ENCODE measurements around the gene DHH.
A peak's percentile ranks its signal among the peaks of the same experiment; 100 is the strongest.
"Not testable (repeated sequence)": the region's sequence is repeated elsewhere in the genome, so short reads cannot be mapped to it uniquely, and the experiment has no call there.

The DHH gene

DNA sequence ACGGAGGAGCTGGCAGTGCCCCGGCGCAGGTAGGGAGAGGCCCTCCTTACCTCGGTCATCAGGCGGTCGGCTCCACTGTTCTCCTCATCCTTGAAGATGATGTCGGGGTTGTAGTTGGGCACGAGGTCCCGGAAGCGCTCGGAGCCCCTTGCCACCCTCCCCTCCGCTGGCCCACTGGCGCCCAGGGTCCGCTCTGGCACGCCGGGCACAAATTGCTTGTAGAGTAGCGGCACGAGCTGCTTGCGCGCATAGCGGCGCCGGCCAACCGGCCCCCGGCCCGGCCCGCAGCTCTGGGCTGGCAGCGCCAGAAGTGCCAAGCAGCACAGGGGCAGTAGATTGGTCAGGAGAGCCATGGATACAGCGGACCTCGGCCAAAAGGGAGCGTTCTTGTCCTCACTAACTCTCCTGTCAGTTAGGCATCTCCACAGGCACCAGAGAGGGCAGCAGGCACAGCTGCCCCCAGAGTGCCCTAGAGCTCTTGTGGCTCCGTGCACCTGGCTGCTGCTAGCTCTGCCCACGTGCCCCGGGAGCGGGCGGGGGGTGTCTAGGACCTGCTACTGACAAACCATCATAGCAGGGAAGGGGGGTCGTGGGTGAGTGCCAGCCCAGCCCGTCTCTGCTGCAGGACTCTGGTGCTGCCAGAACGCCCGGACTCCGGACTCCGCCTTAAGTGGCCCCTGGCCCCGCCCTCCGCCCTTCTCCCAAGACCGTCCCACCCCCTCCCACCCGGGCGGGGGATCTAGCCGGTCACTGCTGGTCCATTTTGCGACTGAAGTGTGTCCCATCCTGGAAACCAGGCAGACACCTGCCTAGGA is at the start of gene DHH:
DHH (minus strand) TSS at position 642 of the 815 bp plus-strand sequence; CDS start at position 353, 289 bp downstream.
- no peak for DNase-seq (ENCODE audit: low read depth)

DNA sequence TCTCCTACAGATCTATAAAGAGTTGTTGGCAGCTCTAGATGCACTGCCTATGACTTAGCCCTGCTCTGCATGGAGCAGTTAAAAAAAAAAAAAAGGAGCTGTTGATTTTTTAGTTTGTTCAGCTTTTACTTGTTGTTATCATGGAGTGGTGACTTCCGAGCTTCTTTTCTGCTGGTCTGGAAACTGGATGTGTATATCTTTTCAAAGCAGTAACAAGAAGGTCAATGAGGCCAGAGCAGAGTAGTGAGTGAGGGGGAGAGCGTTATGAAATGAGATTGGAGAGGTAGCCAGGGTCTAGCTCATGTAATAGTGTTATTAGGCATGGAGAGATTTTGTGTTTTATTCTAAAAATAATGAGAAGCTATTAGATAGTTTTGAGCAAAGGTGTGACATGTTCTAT is 49.8 kb upstream of the DHH start:
- no peak for DNase-seq (ENCODE audit: low read depth)

DNA sequence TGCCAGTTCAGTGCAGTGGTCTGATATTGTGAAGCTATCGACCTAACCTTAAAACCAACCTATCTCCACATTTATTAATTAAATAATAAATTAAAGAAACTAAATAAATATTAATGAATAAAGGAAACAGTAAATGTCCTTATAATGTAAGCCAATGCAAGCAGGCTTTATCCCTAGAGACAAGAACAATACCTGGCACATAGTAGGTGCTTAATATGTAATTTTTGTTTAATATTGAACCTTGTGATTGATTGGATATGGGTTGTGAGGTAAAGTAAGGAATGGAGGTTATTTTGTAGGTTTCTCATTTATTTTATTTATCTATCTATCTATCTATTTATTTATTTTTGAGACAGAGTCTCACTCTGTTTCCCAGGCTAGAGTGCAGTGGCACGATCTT is 44.4 kb upstream of the DHH start:
- no peak for DNase-seq (ENCODE audit: low read depth)

DNA sequence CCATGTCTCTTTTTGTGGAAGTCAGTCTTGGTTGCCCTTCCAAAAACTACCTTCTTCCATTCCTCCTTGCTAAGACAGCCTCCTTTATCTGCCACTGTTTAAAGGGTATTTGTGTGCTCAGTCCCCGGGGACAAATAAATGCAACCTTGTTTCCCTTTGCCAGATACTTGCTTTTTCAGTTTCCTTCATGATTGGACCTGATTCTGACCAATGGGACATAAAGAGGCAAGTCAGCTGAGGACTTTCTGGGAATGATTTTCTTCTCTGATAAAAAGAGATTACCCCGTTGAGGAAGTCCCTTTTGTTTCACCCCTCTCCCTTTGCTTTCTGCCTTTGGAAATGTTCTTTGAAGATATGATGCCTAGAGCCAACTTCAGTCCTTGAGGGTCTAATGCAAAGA is 44.0 kb upstream of the DHH start:
- DNase-seq (ENCODE audit: low read depth), result no peak

DNA sequence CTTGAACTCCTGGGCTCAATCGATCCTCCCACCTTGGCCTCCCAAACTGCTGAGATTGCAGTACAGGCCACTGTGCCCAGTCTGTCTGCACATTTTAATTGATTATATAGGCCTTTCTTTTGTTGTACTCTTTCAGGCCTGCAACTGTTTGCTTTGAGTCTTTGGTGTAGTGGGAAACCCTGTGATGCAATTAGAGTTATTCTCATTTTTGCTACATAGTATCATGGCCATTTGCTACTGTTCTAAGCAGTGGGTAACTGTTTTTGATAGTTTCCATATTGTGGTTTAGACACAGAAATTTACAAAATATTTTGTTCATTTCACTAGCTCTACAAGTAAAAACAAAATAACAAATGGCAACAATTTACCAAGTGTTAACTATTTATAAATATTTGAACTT is 42.9 kb upstream of the DHH start:
- DNase-seq (ENCODE audit: low read depth), result no peak

DNA sequence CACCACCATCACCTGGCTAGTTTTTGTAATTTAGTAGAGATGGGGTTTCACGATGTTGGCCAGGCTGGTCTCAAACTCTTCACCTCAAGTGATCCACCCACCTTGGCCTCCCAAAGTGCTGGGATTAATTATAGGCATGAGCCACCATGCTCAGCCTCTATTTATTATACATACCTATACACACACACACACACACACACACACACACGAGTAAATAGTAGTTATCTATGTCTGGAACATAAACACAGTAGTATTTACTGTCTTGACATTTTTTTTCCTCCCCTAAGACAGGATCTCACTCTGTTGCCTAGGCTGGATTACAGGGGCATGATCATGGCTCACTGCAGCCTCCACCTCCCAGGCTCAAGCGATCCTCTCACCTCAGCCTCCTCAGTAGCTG is 42.4 kb upstream of the DHH start:
- DNase-seq (ENCODE audit: low read depth), result not testable (repeated sequence)

DNA sequence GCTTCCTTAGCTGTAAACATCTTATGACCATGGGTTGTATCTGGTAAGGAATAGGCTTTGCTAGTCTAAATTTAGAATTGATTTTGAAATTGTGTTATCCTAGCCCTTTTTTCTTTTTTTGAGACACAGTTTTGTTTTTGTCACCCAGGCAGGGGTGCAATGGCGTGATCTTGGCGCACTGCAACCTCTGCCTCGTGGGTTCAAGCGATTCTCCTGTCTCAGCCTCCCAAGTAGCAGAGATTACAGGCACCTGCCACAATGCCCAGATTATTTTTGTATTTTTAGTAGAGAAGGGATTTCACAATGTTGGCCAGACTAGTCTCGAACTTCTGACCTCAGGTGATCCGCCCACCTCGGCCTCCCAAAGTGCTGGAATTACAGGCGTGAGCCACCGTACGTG is 39.0 kb upstream of the DHH start:
- no peak for DNase-seq (ENCODE audit: low read depth)

DNA sequence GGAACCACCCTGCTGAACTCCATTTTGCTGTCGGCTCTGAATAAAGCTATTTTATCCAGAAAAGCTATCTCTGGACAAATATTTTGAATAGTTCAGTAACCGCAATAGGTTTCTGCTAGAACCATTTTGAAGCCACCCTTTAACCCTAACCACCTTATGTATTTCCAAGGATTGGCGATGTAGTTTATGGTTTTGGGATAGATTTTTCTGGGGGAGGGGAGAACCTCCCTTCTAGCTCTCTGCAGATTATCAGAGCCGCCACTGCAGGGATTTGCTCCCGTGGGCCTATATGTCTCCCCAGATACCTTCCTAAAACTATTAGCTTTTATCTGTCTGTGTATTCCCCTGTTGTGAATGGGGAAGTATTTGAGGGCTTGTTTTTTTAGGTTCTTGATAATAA is 38.4 kb upstream of the DHH start:
- DNase-seq (ENCODE audit: low read depth), result no peak

DNA sequence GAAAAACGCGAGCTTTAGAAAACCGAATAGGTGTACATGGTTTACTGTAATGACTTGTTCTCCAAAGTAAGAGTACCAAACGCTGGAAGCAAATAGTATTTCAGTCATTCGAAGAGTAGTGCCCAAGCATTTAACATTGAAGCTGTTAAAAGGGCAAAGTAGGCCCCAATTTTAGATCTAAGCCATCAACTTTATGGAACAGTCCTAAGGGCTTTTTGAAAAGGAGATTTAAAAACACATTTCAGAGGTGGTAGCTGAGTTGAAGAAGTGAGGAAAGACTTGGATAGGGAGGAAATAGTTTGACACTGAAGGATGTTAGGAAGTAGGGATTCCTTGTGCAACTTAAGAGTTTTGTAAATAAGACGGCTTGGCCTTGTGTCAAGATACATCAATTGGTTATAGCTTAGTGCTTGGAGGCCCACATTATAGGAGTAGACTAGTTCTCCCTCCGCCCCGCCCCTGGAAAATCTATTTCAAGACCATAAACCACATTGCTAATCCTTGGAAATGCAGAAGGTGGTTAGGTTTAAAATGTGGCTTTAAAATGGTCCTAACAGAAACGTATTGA is 37.4 kb upstream of the DHH start:
- no peak for DNase-seq (ENCODE audit: low read depth)

DNA sequence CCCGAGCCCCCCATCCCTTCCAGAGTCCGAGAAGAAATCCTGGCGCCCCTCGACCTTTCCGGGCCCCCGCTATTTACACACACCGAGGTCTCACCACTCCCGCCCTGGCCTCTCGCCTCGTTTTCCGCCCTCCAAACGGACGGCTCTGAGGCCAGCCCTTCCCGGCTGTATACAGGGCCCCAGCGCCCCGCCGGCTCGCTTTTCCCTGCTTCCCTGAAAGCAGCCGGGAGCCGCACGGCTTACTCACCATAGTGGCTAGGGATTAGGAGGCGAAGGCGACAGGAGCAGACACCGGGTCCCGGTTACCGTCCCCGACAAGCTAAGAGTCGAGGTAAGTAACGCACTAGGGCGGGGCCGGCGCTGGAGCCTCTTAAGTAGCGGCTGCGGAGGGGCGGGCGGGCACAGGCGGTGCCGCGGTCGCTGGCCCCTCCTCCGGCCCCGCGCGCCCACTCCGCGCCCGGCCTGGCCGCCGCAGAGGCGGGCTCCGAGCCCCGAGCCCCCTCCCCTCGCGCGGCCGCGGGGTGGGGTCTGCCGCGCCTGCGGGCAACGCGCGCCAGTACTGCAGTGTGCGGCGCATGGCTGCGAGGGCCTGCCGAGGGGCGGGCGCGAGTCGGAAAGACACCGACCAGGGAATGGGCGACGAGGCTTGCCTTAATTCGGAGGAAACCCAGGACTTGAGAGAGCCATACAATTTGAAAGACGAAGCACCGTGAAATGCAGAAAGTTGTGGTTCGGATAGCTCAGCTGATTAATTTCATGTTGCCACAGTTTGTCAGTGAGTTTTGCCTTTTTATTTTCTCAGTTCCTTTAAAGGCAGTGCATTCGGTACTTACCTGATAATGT is 36.7 kb upstream of the DHH start, which contains the start of gene TUBA1B:
TUBA1B (minus strand) TSS at position 345 of the 843 bp plus-strand sequence; CDS start at position 250, 95 bp downstream.
- DNase-seq (ENCODE audit: low read depth), result peak; percentile 82

DNA sequence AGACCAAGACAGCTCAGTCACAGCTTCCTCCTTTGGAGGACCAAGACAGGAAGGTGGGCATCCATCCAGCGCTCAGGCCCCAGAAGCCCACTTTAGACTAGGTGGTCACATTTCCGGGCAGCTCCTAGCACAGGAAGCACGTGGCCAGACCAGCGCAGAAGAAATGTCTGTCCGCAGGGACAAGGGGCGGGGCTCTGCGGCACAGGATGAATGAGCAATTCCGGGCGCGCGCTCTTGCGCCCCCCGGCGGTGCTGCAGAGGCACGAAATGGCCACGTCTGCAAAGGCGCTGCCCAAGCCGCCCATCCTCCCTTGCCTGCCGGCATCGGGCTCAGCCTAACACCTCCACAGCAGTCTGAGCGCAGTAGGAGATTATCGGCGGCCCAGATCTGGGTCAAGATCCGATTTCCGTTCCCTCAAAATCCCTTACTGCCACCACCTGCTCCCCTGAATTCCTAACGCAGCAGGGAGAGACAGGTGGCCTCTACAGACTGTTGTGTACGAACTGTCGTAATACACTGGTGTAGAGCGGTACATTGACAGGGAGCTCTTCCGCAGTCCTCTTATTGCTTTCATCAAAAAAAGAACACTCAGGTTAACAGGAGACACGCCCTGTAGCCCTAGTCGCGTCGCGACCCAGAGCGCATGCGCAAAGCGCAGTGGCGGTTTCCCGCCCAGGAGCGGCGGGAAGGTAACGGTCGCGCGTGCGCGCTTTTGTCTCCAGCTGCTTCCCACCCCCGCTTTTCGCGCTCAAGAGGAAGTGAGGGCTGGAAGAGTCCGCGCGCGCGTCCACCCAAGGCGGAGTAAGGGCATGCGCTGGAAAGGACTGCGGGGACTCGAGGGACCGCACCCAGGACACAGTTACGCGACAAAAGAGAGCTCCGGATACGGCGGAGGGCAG is 35.8 kb upstream of the DHH start:
- peak; percentile 82 for DNase-seq (ENCODE audit: low read depth)

DNA sequence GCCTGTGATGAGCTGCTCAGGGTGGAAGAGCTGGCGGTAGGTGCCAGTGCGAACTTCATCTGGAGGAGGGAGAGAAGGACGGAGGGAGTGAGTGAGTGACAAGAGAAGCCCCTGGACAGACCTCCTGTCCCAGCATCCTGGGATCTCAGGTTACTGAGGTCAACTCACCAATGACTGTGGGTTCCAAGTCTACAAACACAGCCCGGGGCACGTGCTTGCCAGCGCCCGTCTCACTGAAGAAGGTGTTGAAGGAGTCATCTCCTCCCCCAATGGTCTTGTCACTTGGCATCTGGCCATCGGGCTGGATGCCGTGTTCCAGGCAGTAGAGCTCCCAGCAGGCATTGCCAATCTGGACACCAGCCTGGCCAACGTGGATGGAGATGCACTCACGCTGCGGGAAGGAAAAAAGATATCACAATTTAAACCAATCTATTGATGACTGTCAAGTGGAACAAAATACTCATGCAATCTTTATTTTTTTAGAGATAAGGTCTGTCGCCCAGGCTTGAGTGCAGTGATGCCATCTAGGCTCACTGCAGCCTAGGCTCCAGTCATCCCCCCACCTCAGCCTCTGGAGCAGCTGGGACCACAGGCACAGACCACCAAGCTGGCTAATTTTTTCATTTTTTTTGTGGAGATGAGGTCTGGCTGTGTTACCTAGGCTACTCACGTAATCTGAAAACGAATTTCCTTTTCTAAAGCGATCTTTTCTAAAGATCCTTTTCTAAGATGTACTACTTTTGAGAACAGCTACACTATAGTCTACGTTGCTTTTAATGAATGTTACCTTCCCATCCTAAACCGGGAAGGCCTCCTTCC is 34.9 kb upstream of the DHH start:
- no peak for DNase-seq (ENCODE audit: low read depth)

DNA sequence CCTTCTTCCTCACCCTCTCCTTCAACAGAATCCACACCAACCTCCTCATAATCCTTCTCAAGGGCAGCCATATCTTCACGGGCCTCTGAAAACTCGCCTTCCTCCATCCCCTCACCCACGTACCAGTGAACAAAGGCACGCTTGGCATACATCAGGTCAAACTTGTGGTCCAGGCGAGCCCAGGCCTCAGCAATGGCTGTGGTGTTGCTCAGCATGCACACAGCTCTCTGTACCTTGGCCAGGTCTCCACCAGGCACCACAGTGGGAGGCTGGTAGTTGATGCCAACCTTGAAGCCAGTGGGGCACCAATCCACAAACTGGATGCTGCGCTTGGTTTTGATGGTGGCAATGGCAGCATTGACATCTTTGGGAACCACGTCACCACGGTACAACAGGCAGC is 33.4 kb upstream of the DHH start:
- DNase-seq (ENCODE audit: low read depth), result not testable (repeated sequence)

DNA sequence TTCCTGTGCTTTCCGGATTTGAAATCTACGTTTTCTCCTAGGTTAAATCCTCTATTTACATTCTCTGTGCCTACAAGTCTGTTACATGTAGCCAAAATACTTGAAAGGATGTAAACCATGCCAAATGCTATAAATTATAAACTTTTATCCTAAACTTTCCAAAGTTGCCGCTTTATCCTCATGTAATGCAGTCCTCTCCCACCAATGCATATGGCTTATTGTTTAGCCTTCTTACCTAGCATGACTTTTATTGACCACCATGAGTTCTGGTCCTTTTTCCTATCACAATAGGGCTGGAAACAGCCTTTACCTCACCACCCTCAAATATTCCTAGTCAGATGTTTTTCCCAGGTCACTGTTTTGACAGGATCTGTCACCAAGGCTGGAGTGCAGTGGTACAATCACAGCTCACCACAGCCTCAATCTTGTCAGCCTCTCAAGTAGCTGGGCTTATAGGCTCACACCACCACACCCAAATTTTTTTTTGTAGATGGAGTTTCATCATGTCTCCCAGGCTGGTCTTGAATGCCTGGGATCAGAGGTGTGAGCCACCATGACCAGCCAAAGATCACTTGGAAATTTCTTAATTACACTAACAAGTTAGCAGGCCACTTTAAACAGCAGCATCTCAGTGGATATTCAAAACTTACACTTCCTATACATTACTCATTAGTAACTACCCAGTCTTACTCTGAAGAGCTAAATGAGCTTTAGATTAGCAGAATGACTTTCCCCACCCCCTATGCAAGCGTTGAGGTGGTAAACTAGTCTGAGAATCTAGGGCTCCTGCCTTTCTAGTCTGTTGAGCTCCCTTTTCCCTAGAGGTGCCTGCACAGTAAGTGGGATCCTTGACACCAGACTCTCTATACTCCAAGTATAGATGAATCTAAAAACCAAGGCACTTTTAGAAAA is 32.5 kb upstream of the DHH start:
- no peak for DNase-seq (ENCODE audit: low read depth)

DNA sequence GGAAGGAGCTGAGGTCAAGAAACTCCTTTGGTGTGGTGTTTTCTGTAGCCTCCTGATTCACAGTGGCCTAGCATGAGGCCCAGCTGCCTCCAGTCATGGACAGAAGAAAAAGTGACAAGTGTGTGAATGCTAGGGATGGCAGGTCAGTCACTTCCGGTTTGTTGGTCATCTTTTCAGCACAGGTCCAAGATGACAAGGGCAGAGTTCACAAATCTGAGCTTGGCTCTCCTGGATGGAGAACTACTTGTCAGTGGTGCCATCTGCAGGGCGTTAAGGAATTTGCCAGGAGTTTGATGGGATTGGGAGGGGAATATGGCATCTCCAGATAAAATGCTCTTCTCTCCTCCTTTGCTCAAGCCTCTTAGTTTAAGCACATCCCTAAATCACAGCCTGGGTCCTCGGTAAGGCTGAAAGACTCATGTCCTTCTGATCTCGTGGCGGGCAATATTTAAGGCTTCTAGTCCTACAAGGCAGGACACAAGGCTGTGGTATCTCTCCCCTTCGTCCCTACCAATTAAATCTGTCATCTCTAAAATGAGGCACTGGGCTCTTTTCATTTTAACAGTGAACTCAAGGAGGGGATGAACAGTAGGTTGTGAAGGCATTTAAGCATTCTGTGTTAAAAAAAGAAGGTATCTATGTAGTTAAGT is 26.6 kb upstream of the DHH start:
- no peak for DNase-seq (ENCODE audit: low read depth)

DNA sequence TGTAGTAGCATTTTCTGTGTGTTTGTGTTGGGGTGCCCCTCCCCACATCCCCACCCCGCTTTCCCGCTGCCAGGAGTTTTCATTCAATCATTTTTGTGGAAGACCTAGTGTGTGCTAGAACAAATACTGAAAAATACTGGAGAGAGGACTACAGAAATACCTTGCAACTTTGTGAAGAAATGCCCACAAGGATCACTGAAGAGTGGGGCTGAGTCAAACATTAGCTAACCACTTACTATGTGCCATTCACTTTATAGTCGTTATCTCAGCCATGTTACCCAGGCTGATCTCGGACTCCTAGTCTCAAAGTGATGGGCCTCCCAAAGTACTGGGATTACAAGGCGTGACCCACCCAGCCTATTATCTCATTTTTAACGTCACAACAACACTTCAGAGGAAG is 16.6 kb upstream of the DHH start:
- no peak for DNase-seq (ENCODE audit: low read depth)

DNA sequence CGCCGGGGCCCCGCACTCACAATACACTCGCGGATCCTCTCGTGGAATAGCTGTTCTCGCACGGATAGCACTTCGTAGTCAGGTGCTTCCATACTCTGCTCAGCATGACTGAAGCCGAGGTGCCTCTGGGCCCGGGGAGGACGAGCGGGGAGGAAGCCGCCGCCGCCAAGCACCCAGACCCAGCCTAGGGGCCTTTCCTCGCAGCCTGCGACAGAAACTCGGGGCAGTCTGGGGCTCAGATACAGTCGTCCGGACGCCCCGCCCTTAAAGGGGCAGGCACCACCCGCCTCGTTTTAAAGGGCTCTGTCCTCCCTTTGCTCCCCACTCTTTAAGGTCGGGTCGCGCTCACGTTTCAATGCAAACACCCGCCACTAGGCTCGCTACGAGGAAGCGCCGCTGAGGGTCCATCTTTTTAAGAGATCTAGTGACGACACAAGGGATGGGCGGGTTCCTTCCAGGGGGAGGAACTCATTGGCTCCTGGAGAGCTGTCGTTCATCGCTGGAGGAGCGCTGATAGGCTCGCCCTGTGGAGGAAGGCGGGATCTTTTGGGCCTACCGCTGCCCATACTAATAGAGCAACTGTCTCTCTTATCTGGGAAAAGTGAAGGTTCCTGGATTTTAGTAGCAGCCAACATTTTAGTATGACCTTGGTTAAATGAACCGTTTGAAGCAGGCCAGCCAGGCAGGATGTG is 16.0 kb upstream of the DHH start, which contains the start of gene LMBR1L:
LMBR1L (minus strand) TSS at position 384 of the 692 bp plus-strand sequence; CDS start at position 92, 292 bp downstream.
- DNase-seq (ENCODE audit: low read depth), result peak; percentile 94

DNA sequence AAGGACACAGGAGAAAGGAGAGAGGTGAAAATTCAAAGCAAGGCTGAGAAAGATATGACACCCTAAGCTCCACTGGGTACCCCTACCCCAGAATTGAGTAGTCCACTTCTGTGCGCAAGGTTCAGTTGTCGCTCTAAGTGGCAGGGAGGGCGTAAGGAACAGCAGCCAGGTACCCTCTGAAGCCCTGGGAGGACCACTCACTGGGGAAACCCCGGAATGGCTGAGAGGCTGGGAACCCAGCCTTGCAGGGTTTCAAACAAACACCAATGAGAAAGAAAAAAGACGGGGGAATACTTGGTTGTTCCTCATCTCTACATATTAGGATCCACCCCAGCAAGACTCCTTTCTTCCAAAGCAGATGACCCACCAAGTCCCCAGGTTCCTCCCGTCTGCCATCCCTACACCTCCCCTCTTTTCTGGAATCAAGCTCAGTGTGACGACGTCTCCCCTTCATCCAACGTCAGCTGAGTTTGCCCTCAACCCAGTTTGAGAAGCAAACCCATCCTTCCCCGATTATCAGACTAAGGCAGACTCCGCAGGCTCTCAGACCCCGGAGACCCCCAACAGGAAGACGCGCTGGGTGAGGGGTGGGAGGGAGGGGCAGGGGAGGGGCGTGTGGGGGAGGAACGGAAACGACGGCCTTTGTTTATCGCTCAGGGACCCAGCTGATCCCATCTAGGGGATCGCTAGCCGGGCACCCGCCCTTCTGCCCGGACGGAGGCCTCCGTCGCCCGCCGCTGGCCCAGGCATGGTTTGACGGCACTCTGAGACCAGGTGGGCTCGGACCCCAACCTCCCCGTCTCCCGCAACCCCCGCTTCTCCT is 15.3 kb upstream of the DHH start:
- DNase-seq (ENCODE audit: low read depth), result no peak

Measured in activated gamma-delta T cell treated with anti-CD3 and anti-CD28 coated beads, Interleukin-2, amount 50 U/mL, for 16 hours (primary cell).